Ascending aorta (tissue), 2 donors: ENCODE measurements around the gene CRYGN. TPM values are rescaled to one million over a fixed set of nuclear protein-coding genes. Genes with fewer than 3 reads are reported as not detected.

ENCODE experiments used
- DNase-seq, 2 donors: peaks; one replicate each; pipeline ENCODE4 v3.0.0-alpha.2; 2019; ENCODE audit warnings: low spot score in 2 of 2
- H3K27ac ChIP-seq, 2 donors: fragments of 200-600 bp; sonication (generic); one replicate each; pipeline ENCODE4 v1.5.1; 2016 to 2017; ENCODE audit warnings: mild to moderate bottlenecking in 1 of 2
- H3K27me3 ChIP-seq: fragments of 200-600 bp; sonication (generic); one replicate; pipeline ENCODE4 v1.5.1; 2017
- H3K36me3 ChIP-seq, 2 donors: fragments of 200-600 bp; sonication (generic); one replicate each; pipeline ENCODE4 v1.5.1; 2016
- H3K4me1 ChIP-seq, 2 donors: fragments of 200-600 bp; sonication (generic); one replicate each; pipeline ENCODE4 v1.5.1; 2016 to 2017; ENCODE audit warnings: mild to moderate bottlenecking in 1 of 2
- H3K4me3 ChIP-seq, 2 donors: fragments of 200-600 bp; sonication (generic); one replicate each; pipeline ENCODE4 v1.5.1; 2016 to 2017; ENCODE audit warnings: mild to moderate bottlenecking in 1 of 2
- H3K9me3 ChIP-seq, 2 donors: fragments of 200-600 bp; sonication (generic); one replicate each; pipeline ENCODE4 v1.5.1; 2016
- intact Hi-C: fragments of 100-400 bp; cut with DNase I; formaldehyde crosslinking; loops from one replicate; pipeline ENCODE4 v1.15.1; 2023
- total RNA-seq: library from RNA; depleted of rRNA; stranded (reverse); fragments of >200 nt; gene quantifications from one replicate; pipeline ENCODE4 v1.1.0, GENCODE V29; 2016
- TF ChIP-seq, protein P1 (sequence below), 3 experiments: fragments of 200-600 bp in 2 of 3; fragments of 450-650 bp in 1 of 3; sonication (generic) in 2 of 3; IDR thresholded peaks; one replicate each; pipeline ENCODE4 v1.5.1; 2016 to 2019; ENCODE audit warnings: antibody characterized with exemption in 3 of 3, mild to moderate bottlenecking in 1 of 3, moderate library complexity in 1 of 3

The CRYGN gene
- total RNA-seq, 1 donor from 2014 or later = not detected

DNA sequence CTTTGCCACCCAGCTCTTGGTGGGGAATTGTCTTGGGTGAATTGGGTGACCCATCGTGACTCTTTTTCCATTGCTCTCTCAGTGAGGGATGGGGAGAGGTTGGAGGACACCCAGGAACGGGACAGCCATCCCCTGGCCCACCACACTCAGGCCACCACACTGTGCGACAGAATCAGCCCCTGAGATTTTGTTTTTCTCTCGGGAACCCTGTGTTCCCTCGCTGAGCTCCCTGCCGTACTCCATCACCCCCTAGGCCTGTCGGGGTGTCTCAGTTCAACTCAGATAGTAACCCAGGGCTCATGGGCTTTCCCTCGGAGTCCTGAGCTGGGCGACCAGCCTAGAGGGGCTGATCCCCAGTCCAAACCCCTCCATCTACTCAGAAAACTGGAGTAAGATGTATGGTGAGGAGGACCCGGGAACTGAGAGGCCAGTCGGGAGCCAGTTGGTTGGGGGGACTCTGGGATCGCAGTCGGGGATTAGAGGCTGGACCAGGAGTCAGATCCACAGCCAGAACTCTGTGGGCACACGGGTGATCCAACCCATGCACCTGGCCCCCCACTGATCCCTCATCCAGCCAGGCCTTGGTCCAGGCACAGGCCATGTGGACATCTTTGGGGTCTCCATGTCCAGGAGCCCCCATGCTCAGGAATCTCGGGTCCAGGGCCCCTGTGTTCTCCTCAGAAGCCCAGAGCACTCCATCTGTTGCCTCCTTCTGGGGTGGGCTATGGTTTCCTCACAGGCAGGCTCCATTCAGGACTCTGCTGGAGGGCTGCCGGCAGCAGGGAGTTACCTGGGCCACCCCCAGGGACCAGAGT is 9.3 kb downstream of the CRYGN start:
- intact Hi-C loops = no loop called here
- peak overlapping the region in 1 of 2 donors; percentile 12 for H3K27ac ChIP-seq
- H3K4me1 ChIP-seq = peaks cover 17 to 32% of the 10 kb centered on the region in 2 donors
- TF ChIP-seq, protein P1, sequence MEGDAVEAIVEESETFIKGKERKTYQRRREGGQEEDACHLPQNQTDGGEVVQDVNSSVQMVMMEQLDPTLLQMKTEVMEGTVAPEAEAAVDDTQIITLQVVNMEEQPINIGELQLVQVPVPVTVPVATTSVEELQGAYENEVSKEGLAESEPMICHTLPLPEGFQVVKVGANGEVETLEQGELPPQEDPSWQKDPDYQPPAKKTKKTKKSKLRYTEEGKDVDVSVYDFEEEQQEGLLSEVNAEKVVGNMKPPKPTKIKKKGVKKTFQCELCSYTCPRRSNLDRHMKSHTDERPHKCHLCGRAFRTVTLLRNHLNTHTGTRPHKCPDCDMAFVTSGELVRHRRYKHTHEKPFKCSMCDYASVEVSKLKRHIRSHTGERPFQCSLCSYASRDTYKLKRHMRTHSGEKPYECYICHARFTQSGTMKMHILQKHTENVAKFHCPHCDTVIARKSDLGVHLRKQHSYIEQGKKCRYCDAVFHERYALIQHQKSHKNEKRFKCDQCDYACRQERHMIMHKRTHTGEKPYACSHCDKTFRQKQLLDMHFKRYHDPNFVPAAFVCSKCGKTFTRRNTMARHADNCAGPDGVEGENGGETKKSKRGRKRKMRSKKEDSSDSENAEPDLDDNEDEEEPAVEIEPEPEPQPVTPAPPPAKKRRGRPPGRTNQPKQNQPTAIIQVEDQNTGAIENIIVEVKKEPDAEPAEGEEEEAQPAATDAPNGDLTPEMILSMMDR (IDR thresholded peaks at IDR 0.05) = no peak
- no peak for DNase-seq
- no peaks in the 10 kb centered on the region for H3K27me3 ChIP-seq
- no peak overlapping the region for H3K4me3 ChIP-seq
- no peaks in the 10 kb centered on the region for H3K9me3 ChIP-seq
- H3K36me3 ChIP-seq = no peaks in the 10 kb centered on the region

DNA sequence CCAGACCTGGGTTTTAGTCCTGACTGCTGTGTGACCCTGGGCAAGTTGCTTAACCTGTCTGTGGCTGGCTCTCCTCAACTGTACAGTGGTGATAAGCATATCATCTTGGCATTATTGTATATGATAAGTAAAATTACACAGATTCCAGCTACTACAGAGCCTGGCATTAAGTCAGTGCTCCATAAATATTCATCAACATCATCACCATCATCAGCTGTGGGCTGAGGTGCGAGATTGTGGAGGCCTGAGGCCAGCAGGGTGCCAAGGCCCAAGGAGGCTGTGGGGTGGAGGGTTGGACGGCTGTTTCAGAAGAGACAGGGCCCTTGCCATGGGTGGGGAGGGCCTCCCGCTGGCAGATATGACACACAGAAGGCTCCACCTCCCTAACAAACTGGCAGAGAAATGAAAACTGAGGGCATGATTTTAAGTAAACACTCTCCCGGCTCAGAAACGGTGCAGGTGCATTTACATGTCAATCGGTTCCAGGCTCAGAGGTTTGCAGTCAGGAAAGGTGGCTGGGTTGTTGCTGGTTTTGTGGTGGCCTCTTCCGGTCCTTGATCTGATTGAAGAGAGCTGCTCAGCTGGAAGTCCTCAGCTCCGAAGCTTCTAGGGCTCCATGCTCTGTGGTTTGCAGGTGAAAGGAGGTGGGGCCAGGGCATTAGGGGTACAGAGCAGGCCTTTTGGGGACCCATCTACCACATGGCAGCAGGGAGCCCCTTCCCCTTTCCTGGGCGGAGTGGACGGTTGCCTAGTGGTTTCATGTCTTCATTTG is 10.2 kb downstream of the CRYGN start:
- Histone ChIP-seq H3K27me3 (no peaks in the 10 kb centered on the region), H3K36me3 (no peaks in the 10 kb centered on the region), H3K4me3 (no peak overlapping the region), H3K27ac (peak overlapping the region; percentile 12 to 54), H3K9me3 (no peaks in the 10 kb centered on the region), H3K4me1 (peaks cover 17 to 24% of the 10 kb centered on the region in 2 donors)
- TF ChIP-seq, protein P1 (IDR thresholded peaks at IDR 0.05) = no peak
- no peak for DNase-seq
- intact Hi-C loops = no loop called here

DNA sequence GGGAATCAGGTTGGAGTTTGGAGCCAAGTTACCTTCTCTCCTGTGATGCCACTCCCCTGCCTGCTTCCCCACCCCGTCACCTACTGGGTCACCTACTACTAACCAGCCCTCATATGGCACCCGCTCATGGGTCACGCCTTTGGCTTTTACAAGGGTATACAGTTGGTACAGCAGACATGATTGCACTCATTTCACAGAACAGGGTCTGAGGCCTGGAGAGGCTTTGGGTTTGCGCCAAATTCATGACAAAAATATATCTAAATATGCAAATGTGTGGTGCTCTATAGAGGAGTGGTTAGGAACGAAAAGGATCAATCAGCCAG is 10.7 kb downstream of the CRYGN start:
- intact Hi-C loops = no loop called here
- peaks cover 17 to 24% of the 10 kb centered on the region in 2 donors for H3K4me1 ChIP-seq
- peak overlapping the region; percentile 54 to 75 for H3K27ac ChIP-seq
- H3K9me3 ChIP-seq = no peaks in the 10 kb centered on the region
- TF ChIP-seq, protein P1 (IDR thresholded peaks at IDR 0.05) = no peak
- H3K4me3 ChIP-seq = no peak overlapping the region
- DNase-seq = no peak
- H3K36me3 ChIP-seq = no peaks in the 10 kb centered on the region
- no peaks in the 10 kb centered on the region for H3K27me3 ChIP-seq

DNA sequence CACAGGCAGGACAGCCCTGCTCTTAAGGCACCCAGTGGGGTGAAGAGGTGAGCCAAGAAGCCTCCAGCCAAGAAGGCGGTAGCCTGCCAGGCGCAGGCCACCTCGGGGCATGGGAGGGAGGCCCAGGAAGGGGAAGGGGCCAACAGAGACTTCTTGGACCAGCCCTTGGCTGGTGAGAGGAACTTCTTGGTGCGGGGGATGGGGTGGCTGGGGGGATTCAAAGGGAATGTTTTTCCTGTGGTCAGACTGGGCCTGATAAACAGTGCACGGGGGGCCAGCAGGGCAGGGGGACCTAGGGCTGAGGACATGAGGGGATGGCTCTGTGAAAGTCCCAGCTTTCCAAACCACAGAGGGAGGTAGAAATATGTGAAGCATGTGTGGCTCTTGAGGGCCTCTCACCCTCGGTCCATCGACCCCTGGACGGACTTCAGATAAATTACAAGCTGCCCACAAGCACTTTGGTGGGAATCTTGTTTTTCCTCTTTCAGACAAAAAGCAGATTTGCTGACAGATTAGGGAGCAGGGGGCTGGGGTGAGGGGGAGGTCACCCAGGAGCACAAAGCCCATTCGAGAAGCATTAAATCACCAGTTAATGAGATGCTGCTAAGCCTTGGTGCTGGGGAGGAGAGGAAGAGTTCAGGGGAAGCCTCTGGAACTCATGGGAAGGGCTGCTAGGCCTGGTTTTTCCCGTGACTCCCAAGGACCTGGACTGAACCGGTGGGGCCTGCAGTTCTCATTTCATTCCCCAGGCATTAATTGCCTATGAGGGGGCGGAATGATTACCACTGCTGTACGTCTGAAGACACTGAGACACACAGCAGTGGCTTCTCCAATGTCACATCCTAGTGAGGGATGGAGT is 11.3 kb downstream of the CRYGN start:
- intact Hi-C loops = no loop called here
- peak overlapping the region; percentile 54 to 75 for H3K27ac ChIP-seq
- peaks cover 17 to 24% of the 10 kb centered on the region in 2 donors for H3K4me1 ChIP-seq
- H3K27me3 ChIP-seq = no peaks in the 10 kb centered on the region
- H3K9me3 ChIP-seq = no peaks in the 10 kb centered on the region
- no peaks in the 10 kb centered on the region for H3K36me3 ChIP-seq
- no peak overlapping the region for H3K4me3 ChIP-seq
- TF ChIP-seq, protein P1 (IDR thresholded peaks at IDR 0.05) = no peak
- no peak for DNase-seq

DNA sequence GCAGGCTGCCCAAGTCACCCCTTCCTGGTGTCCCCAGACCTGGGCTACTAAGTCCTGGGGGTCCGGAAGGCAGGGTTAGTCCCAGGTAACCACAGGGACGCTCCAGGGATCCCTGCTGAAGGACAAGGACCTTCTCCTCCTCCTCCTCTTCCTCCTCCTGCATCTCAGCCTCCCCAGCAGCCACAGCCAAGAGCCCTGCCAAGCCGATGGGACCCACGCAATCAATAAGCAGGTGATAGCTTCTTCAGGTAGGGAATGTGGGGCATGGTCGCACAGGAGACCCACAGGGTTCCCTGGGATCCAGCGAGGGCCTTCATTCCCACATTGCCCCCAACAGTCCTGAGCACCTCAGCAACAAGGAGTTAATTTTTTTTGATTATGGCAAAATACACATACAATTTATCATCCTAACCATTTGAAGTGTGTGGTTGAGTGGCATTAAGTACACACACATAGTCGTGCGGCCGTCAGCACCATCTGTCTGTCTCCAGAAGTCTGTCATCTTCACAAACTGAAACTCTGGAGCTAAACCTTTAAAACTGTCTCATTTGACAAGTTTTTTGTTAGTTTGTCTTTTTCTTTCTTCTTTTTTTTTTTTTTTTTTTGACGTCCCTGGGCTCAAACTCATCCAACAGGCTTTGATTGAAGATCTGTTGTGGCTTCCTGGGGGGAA is 12.1 kb downstream of the CRYGN start:
- DNase-seq = no peak
- peak overlapping the region; percentile 62 to 75 for H3K27ac ChIP-seq
- TF ChIP-seq, protein P1 (IDR thresholded peaks at IDR 0.05) = no peak
- no peaks in the 10 kb centered on the region for H3K9me3 ChIP-seq
- no peak overlapping the region for H3K4me3 ChIP-seq
- intact Hi-C loops = loop anchor here (1.0 to 2.0 kb wide), 2 partner anchors 8 to 13 kb away; partner anchors contain the start of gene CRYGN
- H3K27me3 ChIP-seq = no peaks in the 10 kb centered on the region
- H3K4me1 ChIP-seq = peaks cover 17 to 24% of the 10 kb centered on the region in 2 donors
- no peaks in the 10 kb centered on the region for H3K36me3 ChIP-seq
